Heart left ventricle (tissue), 16 donors: ENCODE measurements around the gene RIC8B. TPM values are rescaled to one million over a fixed set of nuclear protein-coding genes. Genes with fewer than 3 reads are reported as not detected.

Experiments
- ATAC-seq, 4 donors: fragments of 200-7000 bp; cut with Tn5 transposase; one replicate each; pipeline ENCODE4 v1.9.1; 2020 to 2022; ENCODE audit warnings: moderate library complexity in 4 of 4, mild to moderate bottlenecking in 3 of 4, moderate number of reproducible peaks in 1 of 4
- DNase-seq, 5 donors: peaks; one replicate each; pipeline ENCODE4 v3.0.0-alpha.2; 2020
- H3K27ac ChIP-seq, 12 donors: fragments of 200-600 bp; sonication (generic) in 4 of 12; one replicate each; pipeline versions ENCODE4 v1.5.0 to v1.8.0; 2016 to 2022; ENCODE audit warnings: mild to moderate bottlenecking in 2 of 12
- H3K27me3 ChIP-seq, 9 donors: fragments of 200-600 bp; sonication (generic) in 2 of 9; one replicate each; pipeline versions ENCODE4 v1.5.1 to v1.8.0; 2016 to 2022; ENCODE audit warnings: mild to moderate bottlenecking in 3 of 9
- H3K36me3 ChIP-seq, 9 donors: fragments of 200-600 bp; sonication (generic) in 2 of 9; one replicate each; pipeline versions ENCODE4 v1.5.0 to v1.8.0; 2018 to 2022; ENCODE audit warnings: mild to moderate bottlenecking in 2 of 9
- H3K4me1 ChIP-seq, 12 donors: fragments of 200-600 bp; sonication (generic) in 4 of 12; one replicate each; pipeline versions ENCODE4 v1.5.0 to v1.8.0; 2016 to 2022; ENCODE audit warnings: mild to moderate bottlenecking in 3 of 12
- H3K4me3 ChIP-seq, 12 donors: fragments of 200-600 bp; sonication (generic) in 4 of 12; one replicate each; pipeline versions ENCODE4 v1.5.0 to v1.8.0; 2017 to 2022; ENCODE audit warnings: mild to moderate bottlenecking in 9 of 12, moderate library complexity in 4 of 12
- H3K9me3 ChIP-seq, 12 donors: fragments of 200-600 bp; sonication (generic) in 4 of 12; one replicate each; pipeline versions ENCODE4 v1.5.0 to v1.8.0; 2016 to 2022; ENCODE audit warnings: mild to moderate bottlenecking in 1 of 12
- POLR2A ChIP-seq, 2 donors: fragments of 450-650 bp; IDR thresholded peaks; one replicate each; pipeline ENCODE4 v1.6.1; 2017; ENCODE audit warnings: antibody characterized with exemption in 2 of 2, mild to moderate bottlenecking in 2 of 2, moderate library complexity in 2 of 2
- WGBS, 4 donors: extraction: QIAGEN DNeasy Blood & Tissue Kit in 2 of 4; methylation state at CpG; one replicate each; pipeline versions ENCODE4 v1.1.5 to v1.1.7; 2013 to 2018; 5-methylcytosine and 5-hydroxymethylcytosine counted together
- intact Hi-C, 10 donors: fragments of 100-400 bp; cut with DNase I; formaldehyde crosslinking; loops; one replicate each; pipeline versions ENCODE4 v1.11.1 to v1.14.2; 2022
- polyA plus RNA-seq, 2 donors: library from polyadenylated mRNA; stranded (reverse); fragments of 200-250 nt; gene quantifications; one replicate each; pipeline ENCODE4 v1.2.3, GENCODE V29; 2013
- total RNA-seq, 9 donors: library from RNA; depleted of rRNA in 2 of 9; stranded (reverse); fragments of >200 nt in 2 of 9; fragmentation: NEBNext Ultra II Directional in 3 of 9; extraction: Animal tissue kit (Norgen Biotek cat#: 25700) in 3 of 9; gene quantifications; one replicate each; pipeline versions ENCODE4 v1.1.0 to v1.2.4, GENCODE V29; 2016 to 2023
- TF ChIP-seq, protein P1 (sequence below), 12 donors: fragments of 200-600 bp; sonication (generic) in 4 of 12; IDR thresholded peaks; one replicate each; pipeline versions ENCODE4 v1.5.0 to v1.8.0; 2018 to 2022; ENCODE audit warnings: antibody characterized with exemption in 12 of 12, mild to moderate bottlenecking in 5 of 12
- donor health status: ischemic (EF 13 %, LVEDD 7.1; RV severe dilation, severe dysfunction).
- donor health status: healthy with polysubstance abuse.
- donor health status: DM: no; HTN: yes; CAD: no.
- donor health status: DM: no; HTN: no; CAD: no.
- donor health status: ischemic (EF 25% LVEDD 6.9; RV normal size, moderate dysfunction).
- donor health status: ischemic (EF 25% LVEDD 5.7; RV mildly dilated, moderate dysfunction).
- donor health status: healthy.
- donor health status: DM: yes; HTN: yes; CAD: no.
- donor health status: ischemic (EF 35%, LVEDD 5.7; RV mildly dilated, moderate dysfunction).
- donor health status: nonischemic (EF 11% LVEDD 7.7; RV severe dilation, severe dysfunction).
- donor health status: DM: yes; HTN: yes; CAD: no.
- donor health status: PGD.
- donor health status: ischemic (EF 29% LVEDD 5.4; RV normal size, mild dysfunction).
- donor health status: nonischemic (EF 23%, LVEDD 6.1; RV moderate dilation, normal function).

The RIC8B gene
- total and polyA plus RNA-seq, 11 donors = 6.1 to 27.5 (median 22.7) TPM

DNA sequence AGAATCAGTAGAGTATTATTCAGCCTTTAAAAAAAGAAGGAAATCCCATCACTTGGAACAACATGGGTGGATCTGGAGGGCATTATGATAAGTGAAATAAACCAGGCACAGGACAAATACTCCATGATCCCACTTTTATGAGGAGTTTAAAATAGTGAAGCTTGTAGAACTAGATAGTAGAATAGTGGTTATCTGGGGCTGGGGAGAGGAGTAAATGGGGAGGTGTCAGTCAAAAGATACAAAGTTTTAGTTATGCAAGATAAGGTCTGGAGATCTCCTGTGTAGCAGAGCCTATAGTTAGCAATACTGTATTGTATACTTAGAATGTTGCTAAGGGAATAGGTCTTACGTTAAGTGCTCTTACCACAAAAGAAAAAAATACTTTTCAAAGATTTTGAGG is 64.9 kb downstream of the RIC8B start:
- H3K27ac ChIP-seq = peak overlapping the region in 6 of 12 donors; percentile 21 to 70 (median 62)
- intact Hi-C loops = no loop called here
- peaks cover 5 to 45% (median 33%) of the 10 kb centered on the region in 12 donors for H3K4me1 ChIP-seq

DNA sequence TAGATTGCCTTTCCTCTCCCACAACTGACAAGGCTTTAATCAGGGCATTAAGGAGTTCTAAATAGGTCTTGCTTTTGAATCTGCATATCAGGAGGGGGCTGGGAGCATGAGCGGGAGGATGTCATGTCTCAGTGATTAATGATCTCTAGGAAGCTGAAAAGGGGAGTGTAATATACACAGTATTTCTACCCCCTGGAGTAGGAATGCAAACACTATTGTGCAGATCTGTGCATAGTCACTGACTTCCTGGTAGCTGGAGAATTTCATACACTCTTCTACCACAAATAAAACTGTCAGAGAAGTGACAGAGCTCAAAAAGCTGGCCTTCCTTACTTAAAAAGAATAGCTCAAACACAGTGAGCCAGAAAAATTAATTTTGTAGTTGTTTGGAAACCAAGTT is 65.8 kb downstream of the RIC8B start:
- no peak overlapping the region for H3K4me3 ChIP-seq
- ATAC-seq = peak in 3 of 4 donors; percentile 38 to 59 (median 43)
- TF ChIP-seq POLR2A (IDR thresholded peaks at IDR 0.05) = no peak
- TF ChIP-seq, protein P1, sequence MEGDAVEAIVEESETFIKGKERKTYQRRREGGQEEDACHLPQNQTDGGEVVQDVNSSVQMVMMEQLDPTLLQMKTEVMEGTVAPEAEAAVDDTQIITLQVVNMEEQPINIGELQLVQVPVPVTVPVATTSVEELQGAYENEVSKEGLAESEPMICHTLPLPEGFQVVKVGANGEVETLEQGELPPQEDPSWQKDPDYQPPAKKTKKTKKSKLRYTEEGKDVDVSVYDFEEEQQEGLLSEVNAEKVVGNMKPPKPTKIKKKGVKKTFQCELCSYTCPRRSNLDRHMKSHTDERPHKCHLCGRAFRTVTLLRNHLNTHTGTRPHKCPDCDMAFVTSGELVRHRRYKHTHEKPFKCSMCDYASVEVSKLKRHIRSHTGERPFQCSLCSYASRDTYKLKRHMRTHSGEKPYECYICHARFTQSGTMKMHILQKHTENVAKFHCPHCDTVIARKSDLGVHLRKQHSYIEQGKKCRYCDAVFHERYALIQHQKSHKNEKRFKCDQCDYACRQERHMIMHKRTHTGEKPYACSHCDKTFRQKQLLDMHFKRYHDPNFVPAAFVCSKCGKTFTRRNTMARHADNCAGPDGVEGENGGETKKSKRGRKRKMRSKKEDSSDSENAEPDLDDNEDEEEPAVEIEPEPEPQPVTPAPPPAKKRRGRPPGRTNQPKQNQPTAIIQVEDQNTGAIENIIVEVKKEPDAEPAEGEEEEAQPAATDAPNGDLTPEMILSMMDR (IDR thresholded peaks at IDR 0.05) = no peak
- no peaks in the 10 kb centered on the region for H3K9me3 ChIP-seq
- intact Hi-C loops = loop anchor here in 8 of 10 donors (2.0 to 10.0 kb wide), 8 partner anchors 65 to 528 kb away; partner anchors contain the start of gene RIC8B (in 4 of the 8)
- H3K4me1 ChIP-seq = peaks cover 5 to 45% (median 32%) of the 10 kb centered on the region in 12 donors
- H3K27ac ChIP-seq = peak overlapping the region in 10 of 12 donors; percentile 12 to 70 (median 58)
- H3K27me3 ChIP-seq = no peaks in the 10 kb centered on the region
- peaks cover 0 to 28% (median 26%) of the 10 kb centered on the region in 9 donors for H3K36me3 ChIP-seq
- WGBS, 4 donors = 16 to 31% (median 23%) methylated on average over 1 of the region's 1 CpG
- DNase-seq = no peak

More for the DNA sequence above, 64.9 kb downstream of the RIC8B start:
- Histone ChIP-seq H3K9me3 (no peaks in the 10 kb centered on the region), H3K36me3 (peaks cover 0 to 19% (median 17%) of the 10 kb centered on the region in 9 donors), H3K27me3 (no peaks in the 10 kb centered on the region), H3K4me3 (no peak overlapping the region)
- 59 to 70% (median 60%) methylated on average over 1 of the region's 1 CpG for WGBS, 4 donors
- DNase-seq = no peak
- TF ChIP-seq POLR2A (IDR thresholded peaks at IDR 0.05) = no peak
- TF ChIP-seq, protein P1 (IDR thresholded peaks at IDR 0.05) = no peak
- no peak for ATAC-seq

DNA sequence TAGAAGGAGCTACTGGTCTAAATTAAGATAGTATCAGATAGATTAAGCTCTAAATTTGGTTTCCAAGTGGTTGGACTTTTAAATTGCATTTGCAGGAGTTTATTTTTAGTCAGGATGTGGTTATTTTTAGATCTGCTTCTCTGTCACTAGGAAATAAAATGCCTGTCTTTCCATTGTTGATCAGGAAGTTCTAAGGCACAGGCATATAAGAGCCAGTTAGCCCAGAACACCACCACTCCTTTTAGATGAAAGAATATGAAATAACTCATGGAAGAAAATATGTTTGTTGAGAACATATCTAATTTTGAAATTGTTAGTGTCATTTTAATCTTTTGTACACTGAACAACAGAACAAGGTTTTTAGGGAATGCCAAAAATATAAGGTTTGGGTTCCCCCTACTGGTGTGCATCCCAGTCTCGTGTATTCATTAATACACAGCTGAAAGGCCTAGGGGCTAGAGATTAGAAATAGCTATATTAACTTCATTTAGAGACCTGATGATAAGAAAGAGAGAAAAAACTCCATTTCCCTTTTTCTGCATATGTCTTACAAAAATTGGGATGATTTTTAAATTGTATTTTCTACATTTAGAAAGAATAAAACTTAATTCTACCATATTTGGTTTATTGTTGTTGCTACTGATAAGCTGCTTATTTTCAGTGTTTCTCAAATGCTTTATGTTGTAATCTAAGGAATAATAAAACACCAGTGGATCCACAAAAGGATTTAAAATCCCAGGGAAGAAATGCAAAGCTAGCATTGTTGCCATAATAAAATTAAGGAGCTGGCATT is 67.2 kb downstream of the RIC8B start:
- DNase-seq = peak in 3 of 5 donors; percentile 22 to 29 (median 27)
- intact Hi-C loops = loop anchor here in 8 of 10 donors (1.0 to 10.0 kb wide), 9 partner anchors 67 to 529 kb away; partner anchors contain the start of genes RIC8B (in 4 of the 8) and TMEM263 (in 1 of the 8)
- H3K27me3 ChIP-seq = no peaks in the 10 kb centered on the region
- peaks cover 5 to 39% (median 29%) of the 10 kb centered on the region in 12 donors for H3K4me1 ChIP-seq
- peak; percentile 80 to 88 (median 85) for ATAC-seq
- peak overlapping the region in 1 of 12 donors; percentile 1 for H3K4me3 ChIP-seq
- WGBS, 4 donors = 3 to 5% (median 4%) methylated on average over 1 of the region's 1 CpG
- peaks cover 0 to 42% (median 38%) of the 10 kb centered on the region in 9 donors for H3K36me3 ChIP-seq
- TF ChIP-seq, protein P1 (IDR thresholded peaks at IDR 0.05) = peak; percentile 34 to 79 (median 67)
- no peak for TF ChIP-seq POLR2A (IDR thresholded peaks at IDR 0.05)
- no peaks in the 10 kb centered on the region for H3K9me3 ChIP-seq
- peak overlapping the region; percentile 8 to 70 (median 54) for H3K27ac ChIP-seq

DNA sequence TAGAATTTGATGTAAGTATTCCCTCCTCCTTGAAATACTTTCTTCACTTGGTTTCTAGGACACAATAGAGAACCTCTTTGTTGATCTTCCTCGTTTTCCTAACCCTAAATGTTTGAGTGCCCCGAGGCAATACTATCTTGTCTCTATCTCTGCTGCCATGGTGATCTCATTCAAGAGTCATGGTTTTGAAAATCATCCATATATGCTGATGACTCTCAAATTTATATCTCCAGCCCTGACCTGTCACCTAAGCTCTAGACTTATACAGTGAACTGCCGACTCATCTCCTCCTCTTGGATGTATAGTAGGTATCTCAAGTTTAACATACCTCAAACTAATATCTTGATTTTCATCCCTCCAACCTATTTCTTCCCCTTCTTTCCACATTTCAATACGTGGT is 71.4 kb downstream of the RIC8B start:
- H3K9me3 ChIP-seq = no peaks in the 10 kb centered on the region
- intact Hi-C loops = loop anchor here in 7 of 10 donors (2.0 to 10.0 kb wide), 4 partner anchors 161 to 461 kb away; no protein-coding TSS in a partner anchor
- H3K27me3 ChIP-seq = no peaks in the 10 kb centered on the region
- no peak overlapping the region for H3K4me3 ChIP-seq
- DNase-seq = no peak
- H3K27ac ChIP-seq = no peak overlapping the region
- peaks cover 0 to 16% (median 11%) of the 10 kb centered on the region in 12 donors for H3K4me1 ChIP-seq
- whole genome bisulfite sequencing, 4 donors = 88 to 93% (median 90%) methylated on average over 4 of the region's 4 CpGs
- peaks cover 0 to 68% (median 52%) of the 10 kb centered on the region in 9 donors for H3K36me3 ChIP-seq
- TF ChIP-seq, protein P1 (IDR thresholded peaks at IDR 0.05) = no peak
- no peak for TF ChIP-seq POLR2A (IDR thresholded peaks at IDR 0.05)
- no peak for ATAC-seq
